Mesendoderm (in vitro differentiated cells): ENCODE measurements around the gene DAPK1.

Source experiments
- DNase-seq: peaks from one replicate; pipeline ENCODE4 v3.0.0; 2013
- H2AK5ac ChIP-seq: 2 replicates; pipeline ENCODE4 v1.6.1; 2013; ENCODE audit warnings: low read length, inconsistent platforms
- H2BK120ac ChIP-seq: 2 replicates; pipeline ENCODE4 v1.6.1; 2013; ENCODE audit warnings: low read depth, mild to moderate bottlenecking, low read length, moderate library complexity, mixed read lengths
- H2BK15ac ChIP-seq: replicated peaks from 2 replicates; pipeline ENCODE4 v1.6.1; 2013; ENCODE audit warnings: low read depth, mild to moderate bottlenecking, moderate library complexity
- H2BK5ac ChIP-seq: 2 replicates; pipeline ENCODE4 v1.6.1; 2013; ENCODE audit warnings: low read length, inconsistent platforms
- H3K18ac ChIP-seq: 2 replicates; pipeline ENCODE4 v1.6.1; 2013; ENCODE audit warnings: mild to moderate bottlenecking, low read length, mixed read lengths
- H3K23ac ChIP-seq: one replicate; pipeline ENCODE4 v1.6.1; 2013; ENCODE audit warnings: low read length
- H3K27ac ChIP-seq: 2 replicates; pipeline ENCODE4 v1.5.1; 2013; ENCODE audit warnings: low read depth, mild to moderate bottlenecking, inconsistent platforms, low read length, moderate library complexity
- H3K27me3 ChIP-seq: 2 replicates; pipeline ENCODE4 v1.6.1; 2013; ENCODE audit warnings: low read length, control low read depth, mild to moderate bottlenecking, inconsistent platforms; ENCODE audit not compliant: insufficient read depth, poor library complexity
- H3K36me3 ChIP-seq: 2 replicates; pipeline ENCODE4 v1.6.1; 2013; ENCODE audit warnings: low read length, inconsistent platforms; ENCODE audit not compliant: control insufficient read depth, insufficient read depth
- H3K4ac ChIP-seq: one replicate; pipeline ENCODE4 v1.6.1; 2013; ENCODE audit warnings: low read depth, mild to moderate bottlenecking, low read length, moderate library complexity
- H3K4me1 ChIP-seq: 2 replicates; pipeline ENCODE4 v1.6.1; 2013; ENCODE audit warnings: low read depth, low read length, inconsistent platforms; ENCODE audit not compliant: control insufficient read depth
- H3K4me2 ChIP-seq: 2 replicates; pipeline ENCODE4 v1.6.1; 2013; ENCODE audit warnings: low read length
- H3K4me3 ChIP-seq: 2 replicates; pipeline ENCODE4 v1.5.1; 2013; ENCODE audit warnings: mild to moderate bottlenecking, low read length
- H3K56ac ChIP-seq: one replicate; pipeline ENCODE4 v1.6.1; 2013; ENCODE audit warnings: low read length
- H3K79me1 ChIP-seq: 2 replicates; pipeline ENCODE4 v1.6.1; 2013; ENCODE audit warnings: low read length, inconsistent platforms
- H3K79me2 ChIP-seq: 2 replicates; pipeline ENCODE4 v1.6.1; 2013; ENCODE audit warnings: mild to moderate bottlenecking, low read length; ENCODE audit not compliant: control insufficient read depth, insufficient read depth
- H3K9ac ChIP-seq: 2 replicates; pipeline ENCODE4 v1.6.1; 2013; ENCODE audit warnings: low read length, inconsistent platforms
- H4K5ac ChIP-seq: one replicate; pipeline ENCODE4 v1.6.1; 2013; ENCODE audit warnings: low read length
- H4K8ac ChIP-seq: one replicate; pipeline ENCODE4 v1.6.1; 2013; ENCODE audit warnings: low read depth, mild to moderate bottlenecking, control low read depth, low read length, moderate library complexity
- WGBS: extraction: QIAGEN DNeasy Blood & Tissue Kit; methylation state at CpG from one replicate; pipeline ENCODE4 v1.1.7; 2013; ENCODE audit warnings: low lambda C conversion rate, missing lambda C conversion rate; ENCODE audit not compliant: insufficient coverage; ENCODE audit errors: extremely low coverage; 5-methylcytosine and 5-hydroxymethylcytosine counted together

DAPK1 gene

DNA sequence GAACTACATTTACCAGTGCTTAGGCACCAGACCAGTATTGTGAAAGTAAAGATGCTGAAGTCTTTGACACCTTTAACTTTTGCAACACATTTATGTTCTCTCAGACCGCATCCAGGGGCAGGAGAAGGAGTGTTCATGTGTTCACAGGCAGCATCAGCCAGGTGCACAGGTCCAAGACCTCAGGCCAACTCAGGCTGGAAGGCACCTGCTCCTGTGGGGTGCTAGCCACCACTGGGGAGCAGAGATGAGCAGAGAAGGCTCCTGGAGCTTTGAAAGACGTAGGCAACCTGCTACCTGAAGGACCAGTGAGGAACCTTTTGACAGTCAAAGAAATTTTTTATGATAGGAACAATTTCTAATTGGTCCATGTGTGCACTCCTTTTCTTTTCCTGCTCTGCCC, 35.6 kb downstream of the DAPK1 start:
- H4K5ac ChIP-seq = no peak overlapping the region
- no peak overlapping the region for H4K8ac ChIP-seq
- peaks cover 18% of the 10 kb centered on the region for H3K79me1 ChIP-seq
- no peak overlapping the region for H2BK5ac ChIP-seq
- H3K27ac ChIP-seq = no peak overlapping the region
- no peak overlapping the region for H3K4me2 ChIP-seq
- H3K9ac ChIP-seq = no peak overlapping the region
- no peak overlapping the region for H3K4ac ChIP-seq
- no peak overlapping the region for H2BK15ac ChIP-seq
- no peak overlapping the region for H3K4me3 ChIP-seq
- H3K4me1 ChIP-seq = peaks cover 12% of the 10 kb centered on the region
- no CpG with 5 or more reads among the region's 2 CpGs for WGBS
- H3K23ac ChIP-seq = no peak overlapping the region
- no peak overlapping the region for H3K56ac ChIP-seq
- no peak overlapping the region for H3K18ac ChIP-seq
- H3K36me3 ChIP-seq = peaks cover 1% of the 10 kb centered on the region
- no peak overlapping the region for H2BK120ac ChIP-seq
- no peak overlapping the region for H2AK5ac ChIP-seq
- DNase-seq = no peak
- peaks cover 39% of the 10 kb centered on the region for H3K79me2 ChIP-seq
- no peaks in the 10 kb centered on the region for H3K27me3 ChIP-seq

DNA sequence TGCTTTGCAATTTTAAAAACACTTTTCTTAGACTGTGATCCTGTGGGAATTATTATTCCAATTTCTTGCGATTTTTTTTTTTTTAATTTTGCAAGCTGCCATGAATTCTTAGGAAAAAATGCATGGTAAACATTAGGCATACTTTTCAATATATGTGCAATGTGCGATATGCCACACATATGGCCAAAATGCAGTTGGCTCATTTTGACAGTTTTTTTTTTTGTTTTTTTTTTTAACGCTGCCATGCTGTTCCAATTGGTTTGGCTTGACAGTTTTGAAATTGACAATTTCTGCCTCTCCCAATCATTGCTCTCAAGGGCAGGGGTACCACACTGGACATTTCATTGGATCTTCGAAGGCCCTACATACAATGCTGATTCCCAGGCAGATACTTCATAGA, 36.4 kb downstream of the DAPK1 start:
- no CpG with 5 or more reads among the region's 4 CpGs for WGBS
- H4K8ac ChIP-seq = no peak overlapping the region

GRCh38 chr9:87534957-87535356, 37.3 kb downstream of the DAPK1 start:
- Histone ChIP-seq H3K4me1 (peaks cover 6% of the 10 kb centered on the region), H3K79me2 (peaks cover 32% of the 10 kb centered on the region), H3K23ac (no peak overlapping the region), H2BK120ac (no peak overlapping the region), H4K8ac (no peak overlapping the region), H2AK5ac (no peak overlapping the region), H3K56ac (no peak overlapping the region), H2BK15ac (no peak overlapping the region), H2BK5ac (no peak overlapping the region), H3K9ac (no peak overlapping the region), H3K79me1 (peaks cover 15% of the 10 kb centered on the region), H3K4me3 (no peak overlapping the region), H3K27me3 (no peaks in the 10 kb centered on the region), H3K18ac (peak overlapping the region; percentile 51), H3K4ac (no peak overlapping the region), H3K27ac (no peak overlapping the region), H3K4me2 (no peak overlapping the region), H3K36me3 (peaks cover 1% of the 10 kb centered on the region), H4K5ac (no peak overlapping the region)
- WGBS = no CpG with 5 or more reads among the region's 2 CpGs
- DNase-seq = no peak

More for the DNA sequence above, 36.4 kb downstream of the DAPK1 start:
- H3K23ac ChIP-seq = no peak overlapping the region
- no peak overlapping the region for H3K18ac ChIP-seq
- H2BK120ac ChIP-seq = no peak overlapping the region
- peaks cover 1% of the 10 kb centered on the region for H3K36me3 ChIP-seq
- H3K4me3 ChIP-seq = no peak overlapping the region
- H2AK5ac ChIP-seq = no peak overlapping the region
- no peak overlapping the region for H3K4me2 ChIP-seq
- H2BK15ac ChIP-seq = no peak overlapping the region
- peaks cover 12% of the 10 kb centered on the region for H3K4me1 ChIP-seq
- no peak overlapping the region for H4K5ac ChIP-seq
- no peak overlapping the region for H3K56ac ChIP-seq
- DNase-seq = no peak
- peaks cover 35% of the 10 kb centered on the region for H3K79me2 ChIP-seq
- no peak overlapping the region for H2BK5ac ChIP-seq
- H3K27ac ChIP-seq = no peak overlapping the region
- H3K27me3 ChIP-seq = no peaks in the 10 kb centered on the region
- H3K79me1 ChIP-seq = peaks cover 18% of the 10 kb centered on the region
- no peak overlapping the region for H3K9ac ChIP-seq
- no peak overlapping the region for H3K4ac ChIP-seq

DNA sequence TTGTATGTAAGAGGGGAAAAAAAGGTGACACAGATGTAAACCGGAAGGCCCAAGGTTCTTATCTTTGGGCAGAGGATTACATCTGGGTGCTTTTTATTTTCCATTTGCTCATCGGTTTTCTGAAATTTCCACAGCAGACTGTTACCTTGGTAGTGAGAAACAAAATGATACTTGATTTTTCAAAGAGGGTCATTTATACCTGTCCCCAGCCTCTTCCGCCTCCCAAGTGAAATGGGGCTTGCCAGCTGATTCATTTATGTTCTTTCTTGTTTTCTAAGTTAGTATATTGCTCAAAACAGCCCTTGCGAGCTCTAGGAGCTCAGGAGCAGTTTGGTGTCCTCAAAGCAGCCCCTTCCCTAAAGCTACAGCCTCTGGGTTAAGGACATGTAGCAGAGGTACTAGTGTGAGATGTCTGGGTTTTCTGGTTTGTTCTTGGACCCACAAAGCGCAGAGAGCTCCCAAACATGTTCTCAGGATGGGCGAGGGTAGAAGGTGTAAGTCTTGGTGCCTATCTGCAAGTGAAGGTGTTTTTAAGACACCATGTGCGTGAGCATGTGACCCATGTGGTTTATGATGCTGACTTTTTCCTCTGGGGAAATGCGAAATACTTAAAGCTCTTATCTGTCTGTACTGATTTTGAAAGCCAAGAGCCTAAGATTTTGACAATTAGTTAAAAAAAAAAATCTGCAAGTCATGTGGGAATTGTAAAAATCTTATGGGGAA, 38.3 kb downstream of the DAPK1 start:
- Histone ChIP-seq H3K4me3 (no peak overlapping the region), H2BK120ac (no peak overlapping the region), H3K4ac (no peak overlapping the region), H3K79me2 (peaks cover 30% of the 10 kb centered on the region), H3K9ac (no peak overlapping the region), H3K27ac (no peak overlapping the region), H3K79me1 (peaks cover 15% of the 10 kb centered on the region), H2BK15ac (no peak overlapping the region), H2AK5ac (no peak overlapping the region), H3K56ac (no peak overlapping the region), H3K36me3 (peaks cover 1% of the 10 kb centered on the region), H3K4me2 (no peak overlapping the region), H3K18ac (peak overlapping the region; percentile 4), H3K23ac (no peak overlapping the region), H3K27me3 (no peaks in the 10 kb centered on the region), H4K5ac (no peak overlapping the region), H2BK5ac (no peak overlapping the region), H4K8ac (no peak overlapping the region), H3K4me1 (peaks cover 3% of the 10 kb centered on the region)
- DNase-seq = no peak
- no CpG with 5 or more reads among the region's 8 CpGs for WGBS

DNA sequence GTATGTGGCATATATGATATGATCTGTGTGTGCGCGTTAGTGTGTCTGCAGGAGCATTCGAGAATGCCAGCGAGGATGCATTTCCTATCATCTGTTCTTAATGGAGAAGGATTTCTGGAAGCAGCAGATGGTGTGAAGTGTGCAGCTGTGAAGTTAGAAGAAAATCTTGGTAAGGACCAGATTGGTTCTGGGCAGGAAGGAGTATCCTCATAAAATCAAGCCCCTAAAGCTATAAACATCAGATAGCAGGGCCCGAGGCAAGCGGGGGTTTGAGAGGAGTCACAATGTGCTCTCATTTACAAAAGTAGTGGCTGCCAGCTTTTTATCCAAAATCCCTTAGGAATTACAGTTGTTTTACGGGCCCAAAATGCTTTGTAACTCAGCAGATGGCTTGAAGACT, 40.0 kb downstream of the DAPK1 start:
- Histone ChIP-seq H4K5ac (no peak overlapping the region), H3K36me3 (peaks cover 3% of the 10 kb centered on the region), H2BK120ac (no peak overlapping the region), H3K4ac (no peak overlapping the region), H2BK5ac (no peak overlapping the region), H3K23ac (no peak overlapping the region), H3K27me3 (no peaks in the 10 kb centered on the region), H3K4me3 (no peak overlapping the region), H4K8ac (no peak overlapping the region), H3K4me1 (peaks cover 3% of the 10 kb centered on the region), H2BK15ac (no peak overlapping the region), H2AK5ac (no peak overlapping the region), H3K56ac (peak overlapping the region; percentile 5), H3K4me2 (no peak overlapping the region), H3K27ac (no peak overlapping the region), H3K79me2 (peaks cover 26% of the 10 kb centered on the region), H3K79me1 (peaks cover 16% of the 10 kb centered on the region), H3K9ac (no peak overlapping the region), H3K18ac (no peak overlapping the region)
- WGBS = no CpG with 5 or more reads among the region's 7 CpGs
- no peak for DNase-seq
